ENCODE results near the gene IMMP2L.
"Not testable (repeated sequence)": the region's sequence is repeated elsewhere in the genome, so short reads cannot be mapped to it uniquely, and the experiment has no call there.

The IMMP2L gene

DNA sequence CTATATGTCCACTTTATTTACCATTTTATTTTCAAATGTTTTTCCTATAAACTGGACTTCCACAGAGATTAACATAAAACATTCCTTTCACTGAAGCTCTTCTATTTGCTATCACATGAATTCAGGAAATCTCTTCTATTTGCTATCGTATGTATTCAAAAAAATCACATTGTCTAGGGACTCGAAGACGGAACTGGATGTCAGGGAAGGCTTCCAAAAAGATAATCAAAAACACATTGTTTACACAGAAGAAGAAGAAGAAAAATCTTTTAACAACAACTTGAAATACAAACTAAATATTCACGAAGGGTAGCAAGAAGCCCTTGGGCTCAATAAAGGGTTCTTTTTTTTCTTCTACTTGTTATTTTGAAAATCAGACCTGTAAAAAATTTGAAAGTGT lies 897.5 kb downstream of the IMMP2L start:
- DNase-seq = no peak

DNA sequence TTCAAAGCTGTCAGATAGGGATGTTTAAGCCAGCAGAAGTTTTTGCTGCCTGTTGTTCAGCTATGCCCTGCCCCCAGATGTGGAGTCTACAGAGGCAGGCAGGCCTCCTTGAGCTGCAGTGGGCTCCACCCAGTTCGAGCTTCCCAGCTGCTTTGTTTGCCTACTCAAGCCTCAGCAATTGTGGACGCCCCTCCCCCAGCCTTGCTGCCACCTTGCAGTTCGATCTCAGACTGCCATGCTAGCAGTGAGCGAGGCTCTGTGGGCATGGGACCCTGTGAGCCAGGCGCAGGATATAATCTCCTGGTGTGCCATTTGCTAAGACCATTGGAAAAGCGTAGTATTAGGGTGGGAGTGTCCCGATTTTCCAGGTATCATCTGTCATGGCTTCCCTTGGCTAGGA lies 901.7 kb downstream of the IMMP2L start:
- DNase-seq = not testable (repeated sequence)

DNA sequence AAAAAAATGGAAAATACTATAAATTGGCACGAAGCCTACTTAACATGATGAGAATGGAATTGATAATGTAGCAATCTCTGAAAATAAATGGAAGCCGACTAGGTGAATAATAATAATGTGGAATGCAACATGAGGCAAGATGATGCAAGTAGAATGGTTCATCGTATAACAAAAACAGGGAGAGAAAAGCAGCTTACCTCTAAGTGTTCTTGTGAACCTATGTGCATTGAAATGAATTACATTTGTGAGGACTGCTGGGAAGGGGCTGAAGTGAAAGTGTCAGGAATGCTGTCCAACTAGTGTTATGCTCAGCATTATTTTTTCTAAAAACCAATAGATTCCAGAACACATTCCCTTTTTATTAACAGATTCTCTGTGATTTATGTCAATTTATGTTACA lies 912.0 kb downstream of the IMMP2L start:
- DNase-seq = no peak

DNA sequence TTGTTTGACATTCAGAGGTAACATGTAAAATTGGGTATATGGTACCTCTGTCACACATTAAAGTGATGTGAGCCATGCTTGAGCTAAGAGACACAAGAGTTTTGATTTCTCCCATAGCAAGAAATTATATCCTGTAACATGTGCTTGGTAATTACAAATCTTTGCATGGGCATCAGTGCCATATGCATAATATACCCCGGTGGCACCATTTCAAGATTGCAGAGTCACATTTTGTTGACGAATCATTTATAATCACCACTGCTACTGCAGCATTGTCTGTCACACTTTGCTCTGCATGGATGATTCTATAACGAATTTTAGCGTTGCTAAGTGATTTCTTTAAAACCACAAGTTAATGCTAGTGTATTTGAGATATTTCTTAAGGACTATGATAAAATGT lies 915.0 kb downstream of the IMMP2L start:
- DNase-seq = no peak

DNA sequence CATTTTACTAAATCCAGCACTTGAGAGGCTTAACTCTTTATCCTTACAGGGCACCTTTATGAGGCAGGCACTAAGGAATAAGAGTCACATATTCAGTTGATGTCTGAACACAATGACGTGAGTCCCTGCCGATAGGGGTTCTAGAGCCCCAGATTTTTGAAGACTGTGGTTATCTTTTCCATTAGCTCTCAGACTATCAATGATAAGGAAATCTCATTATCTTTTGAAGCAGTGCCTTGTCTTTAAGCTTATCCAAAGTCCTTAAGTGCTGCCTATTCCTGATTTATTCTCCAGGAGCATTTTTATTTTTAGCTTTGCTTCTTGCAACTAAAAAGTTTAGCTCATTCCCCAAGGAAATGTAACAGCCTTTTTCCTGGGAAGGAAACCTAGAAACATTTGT lies 915.5 kb downstream of the IMMP2L start:
- no peak for DNase-seq

DNA sequence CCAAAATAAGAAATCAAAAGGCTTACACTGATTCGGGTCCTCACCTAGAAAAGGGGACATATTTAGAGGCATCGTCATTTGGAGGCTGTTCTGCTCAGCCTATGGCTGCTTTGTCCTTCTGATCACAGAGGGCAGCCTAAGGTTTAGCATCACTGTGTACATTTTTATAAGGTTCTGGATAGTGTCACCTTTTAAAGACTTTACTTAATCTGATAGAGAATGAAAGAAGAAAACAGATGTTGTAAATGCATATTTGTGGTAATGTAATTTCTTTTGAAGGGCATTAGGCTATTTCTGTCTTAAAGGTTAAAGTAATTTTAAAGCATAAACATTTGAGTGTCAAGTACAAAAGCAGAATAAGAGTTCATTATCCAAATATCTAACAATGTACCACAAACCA lies 916.7 kb downstream of the IMMP2L start:
- DNase-seq = no peak

DNA sequence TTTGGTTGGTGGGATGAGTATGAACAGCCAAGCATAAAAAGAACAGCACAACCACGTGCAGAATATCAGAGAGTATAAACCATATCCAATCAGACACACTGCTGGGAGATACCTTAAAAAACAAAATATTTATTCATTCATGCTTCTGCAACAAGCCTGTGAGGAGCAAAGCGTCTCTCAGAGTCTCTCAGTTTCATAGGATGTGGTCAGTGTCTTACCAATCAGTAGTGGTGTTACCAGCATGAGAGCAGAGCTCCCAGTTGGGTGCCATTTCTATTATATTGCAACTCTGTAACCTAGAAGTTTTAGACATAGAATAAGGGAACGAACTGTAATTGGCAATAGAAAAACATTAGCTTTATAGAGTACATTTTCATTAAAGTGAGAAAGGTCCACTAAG lies 917.2 kb downstream of the IMMP2L start:
- DNase-seq = no peak

DNA sequence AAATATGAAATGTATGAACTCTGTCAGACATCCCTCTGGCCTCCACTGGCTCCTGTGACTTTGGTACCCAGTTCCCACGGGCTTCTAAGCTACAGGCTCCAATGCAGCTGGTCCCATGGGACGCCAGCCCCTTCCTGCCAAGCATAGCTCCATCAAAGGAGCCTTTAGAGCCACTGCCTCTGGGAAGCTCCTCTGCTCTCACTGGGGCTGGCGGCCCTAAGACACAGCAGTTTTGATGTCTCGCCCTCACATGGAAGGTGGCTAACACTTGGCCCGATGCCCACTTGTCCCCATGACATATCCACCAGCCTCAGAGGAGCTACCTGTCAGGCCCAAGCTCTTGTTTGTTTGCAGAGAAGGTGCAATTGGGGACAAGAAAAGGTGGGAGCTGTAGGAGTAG lies 925.0 kb downstream of the IMMP2L start:
- DNase-seq = no peak

DNA sequence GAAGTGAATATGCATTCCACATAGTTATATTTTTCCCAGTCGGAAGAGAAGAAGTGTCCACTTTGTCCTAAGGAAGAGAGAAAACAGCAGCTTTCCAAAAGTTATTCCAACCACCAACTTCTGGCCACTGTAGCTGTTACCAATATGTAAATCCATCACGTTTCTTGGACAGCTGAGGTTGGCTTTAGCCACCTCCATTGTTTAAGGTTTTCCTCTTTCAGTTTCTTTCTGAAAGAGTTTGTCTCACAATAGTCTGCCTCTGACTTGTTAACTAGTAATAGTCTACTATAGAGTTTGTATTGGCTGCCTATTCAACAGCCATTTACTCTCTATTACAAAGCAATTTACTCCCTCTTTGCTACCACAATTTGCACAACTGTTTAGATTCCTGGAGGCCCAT lies 929.0 kb downstream of the IMMP2L start:
- DNase-seq = no peak

DNA sequence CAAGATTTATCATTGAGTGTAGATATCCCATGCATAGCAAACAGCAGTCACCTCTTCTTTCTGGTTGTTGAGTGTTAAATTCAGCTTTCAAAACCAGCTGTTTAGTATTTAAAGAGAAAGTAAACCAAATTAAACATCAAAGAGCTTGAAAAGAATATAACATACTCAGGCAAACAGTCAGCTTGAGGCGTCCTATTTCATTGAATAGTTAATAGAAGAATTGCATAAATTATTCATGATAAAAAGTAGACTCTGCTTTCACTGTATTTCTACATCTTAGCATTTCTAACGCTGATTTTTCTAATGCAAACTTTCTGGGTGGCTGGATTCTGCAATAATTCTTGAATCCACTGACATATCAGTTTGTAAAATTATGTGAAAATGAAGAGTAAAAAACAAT lies 935.9 kb downstream of the IMMP2L start:
- DNase-seq = no peak

DNA sequence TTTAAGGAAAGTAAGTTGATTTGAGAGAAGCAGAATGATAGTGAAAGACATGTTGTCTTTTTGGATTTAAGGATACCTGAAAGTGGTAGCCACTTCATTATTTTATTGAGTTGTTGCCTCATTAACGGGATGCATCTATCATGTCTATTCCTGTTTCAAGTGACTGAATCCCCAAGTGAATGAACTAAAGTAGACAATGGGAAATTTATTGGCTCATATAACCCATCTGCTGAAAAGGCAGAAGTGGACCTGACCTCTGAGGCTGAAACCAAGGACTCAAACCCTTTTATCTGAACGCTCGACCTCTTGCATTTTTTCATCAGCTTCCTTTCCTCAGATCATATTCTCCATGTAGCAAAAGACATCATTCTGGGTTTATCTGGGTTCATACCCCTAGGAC lies 937.0 kb downstream of the IMMP2L start:
- no peak for DNase-seq

DNA sequence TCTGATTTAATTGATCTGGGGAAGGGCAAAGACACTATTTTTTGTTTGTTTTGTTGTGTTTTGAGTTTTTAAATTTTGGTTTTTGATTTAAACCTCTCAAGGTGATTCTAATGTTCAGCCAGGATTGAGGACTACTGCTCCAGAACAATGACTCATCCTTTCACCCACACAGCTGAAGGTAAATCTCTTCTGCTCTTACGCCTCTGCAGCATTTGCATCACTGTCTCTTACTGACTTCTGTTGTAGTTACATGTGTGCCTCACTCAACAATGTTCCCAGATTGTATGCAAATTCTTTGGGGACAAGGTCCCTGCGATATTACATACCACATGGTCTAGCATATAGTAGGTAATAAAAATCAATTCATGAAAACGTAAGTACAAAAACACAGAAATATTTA lies 938.9 kb downstream of the IMMP2L start:
- DNase-seq = no peak

DNA sequence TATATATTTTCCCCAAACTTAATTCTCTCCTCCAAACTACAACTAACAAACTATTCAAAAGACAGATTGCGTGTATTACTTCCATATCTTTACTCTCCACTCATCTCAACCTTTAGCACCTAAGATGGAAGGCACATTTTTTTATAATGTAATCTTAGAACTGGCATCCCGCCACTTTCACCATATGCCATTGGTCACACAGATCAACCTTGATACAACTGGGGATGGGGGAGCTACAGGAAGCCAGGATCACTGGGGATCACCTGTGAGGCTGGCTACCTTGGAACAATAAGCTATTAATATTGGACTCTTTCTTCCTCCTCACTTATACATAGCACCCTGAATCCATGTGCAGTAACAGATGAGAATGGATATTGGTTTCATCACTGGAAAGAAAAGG lies 941.0 kb downstream of the IMMP2L start:
- no peak for DNase-seq

DNA sequence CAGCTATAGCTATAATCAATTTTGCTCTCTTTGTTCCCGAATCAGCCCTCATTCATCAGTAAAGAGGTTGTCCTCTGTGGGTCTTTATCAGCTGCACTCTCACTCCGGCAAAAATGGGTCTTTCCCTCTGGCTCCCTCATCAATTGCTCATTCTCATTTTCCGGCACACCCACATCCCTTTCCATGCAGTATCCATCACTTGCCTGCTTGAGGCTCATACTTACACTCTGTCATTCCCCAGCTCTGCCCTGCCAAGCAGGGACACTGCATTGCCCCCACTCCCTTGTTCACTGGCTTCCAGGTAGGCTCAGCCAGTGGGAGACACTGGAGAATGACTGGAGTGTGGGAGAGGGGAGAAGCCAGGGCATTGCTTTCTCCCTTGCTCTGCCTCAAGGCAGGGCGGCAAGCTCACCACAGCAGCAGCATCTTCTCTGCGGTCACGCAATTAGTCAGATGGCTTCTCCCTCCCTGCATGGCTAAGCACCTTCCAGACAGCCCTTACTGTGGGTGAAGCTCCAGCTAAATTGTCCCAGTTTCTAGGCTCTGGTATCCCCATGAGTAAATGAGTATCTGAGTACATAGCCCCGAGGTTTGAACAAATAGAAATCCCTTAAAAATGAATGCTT lies 942.1 kb downstream of the IMMP2L start:
- no peak for DNase-seq

All from activated CD8-positive, alpha-beta memory T cell treated with anti-CD3 and anti-CD28 coated beads, Interleukin-2, amount 50 U/mL, for 4 hours (primary cell).